Trophoblast cell (in vitro differentiated cells and primary cell): Measurements from ENCODE around the gene GFRA1.

ENCODE experiments used
- DNase-seq, 2 donors: peaks; one replicate each; pipeline ENCODE4 v3.0.0-alpha.2; 2016
- H2AFZ ChIP-seq: 2 replicates; pipeline ENCODE4 v1.6.1; 2013; ENCODE audit warnings: low read length, moderate library complexity, mild to moderate bottlenecking; ENCODE audit not compliant: insufficient read depth, poor library complexity
- H2AK5ac ChIP-seq: 2 replicates; pipeline ENCODE4 v1.6.1; 2013; ENCODE audit warnings: mild to moderate bottlenecking, low read length
- H2BK120ac ChIP-seq: 2 replicates; pipeline ENCODE4 v1.6.1; 2013; ENCODE audit warnings: low read length, mild to moderate bottlenecking, moderate library complexity; ENCODE audit not compliant: insufficient read depth, poor library complexity
- H2BK12ac ChIP-seq: 2 replicates; pipeline ENCODE4 v1.6.1; 2013; ENCODE audit warnings: mild to moderate bottlenecking, low read length, moderate library complexity
- H2BK5ac ChIP-seq: 2 replicates; pipeline ENCODE4 v1.6.1; 2013; ENCODE audit warnings: low read length, low read depth, moderate library complexity, mild to moderate bottlenecking; ENCODE audit not compliant: poor library complexity
- H3K14ac ChIP-seq: 2 replicates; pipeline ENCODE4 v1.6.1; 2013; ENCODE audit warnings: mild to moderate bottlenecking, low read length
- H3K18ac ChIP-seq: 2 replicates; pipeline ENCODE4 v1.6.1; 2013; ENCODE audit warnings: mild to moderate bottlenecking, low read length
- H3K23ac ChIP-seq: 2 replicates; pipeline ENCODE4 v1.6.1; 2013; ENCODE audit warnings: low read length
- H3K27ac ChIP-seq: 2 replicates; pipeline ENCODE4 v1.5.1; 2013; ENCODE audit warnings: low read depth, mild to moderate bottlenecking, inconsistent platforms, low read length, moderate library complexity
- H3K27me3 ChIP-seq: 2 replicates; pipeline ENCODE4 v1.6.1; 2013; ENCODE audit warnings: inconsistent platforms, mild to moderate bottlenecking, low read length, moderate library complexity; ENCODE audit not compliant: insufficient read depth
- H3K36me3 ChIP-seq, 2 experiments: 1 replicate in 1 of 2; 2 replicates in 1 of 2; pipeline ENCODE4 v1.6.1; 2013; ENCODE audit warnings: low read length in 2 of 2, mild to moderate bottlenecking in 2 of 2, moderate library complexity in 1 of 2; ENCODE audit not compliant: insufficient read depth in 2 of 2, control insufficient read depth in 1 of 2
- H3K4ac ChIP-seq: 2 replicates; pipeline ENCODE4 v1.6.1; 2013; ENCODE audit warnings: low read depth, mild to moderate bottlenecking, low read length, moderate library complexity
- H3K4me1 ChIP-seq, 2 experiments: 1 replicate in 1 of 2; 2 replicates in 1 of 2; pipeline ENCODE4 v1.6.1; 2013; ENCODE audit warnings: low read length in 2 of 2, mild to moderate bottlenecking in 2 of 2, moderate library complexity in 1 of 2; ENCODE audit not compliant: insufficient read depth in 2 of 2, control insufficient read depth in 1 of 2
- H3K4me2 ChIP-seq: 2 replicates; pipeline ENCODE4 v1.6.1; 2013; ENCODE audit warnings: inconsistent platforms, mild to moderate bottlenecking, low read length, moderate library complexity
- H3K4me3 ChIP-seq: 2 replicates; pipeline ENCODE4 v1.5.1; 2013; ENCODE audit warnings: mild to moderate bottlenecking, low read depth, low read length, inconsistent platforms
- H3K79me1 ChIP-seq: one replicate; pipeline ENCODE4 v1.6.1; 2013; ENCODE audit warnings: low read length
- H3K79me2 ChIP-seq: 2 replicates; pipeline ENCODE4 v1.6.1; 2013; ENCODE audit warnings: low read length, mild to moderate bottlenecking; ENCODE audit not compliant: control insufficient read depth, insufficient read depth, poor library complexity
- H3K9ac ChIP-seq: 2 replicates; pipeline ENCODE4 v1.6.1; 2013; ENCODE audit warnings: mild to moderate bottlenecking, low read length
- H3K9me3 ChIP-seq: 2 replicates; pipeline ENCODE4 v1.6.1; 2013; ENCODE audit warnings: low read depth, mild to moderate bottlenecking, control low read depth, inconsistent platforms, low read length; ENCODE audit not compliant: insufficient read depth
- H4K12ac ChIP-seq: 2 replicates; pipeline ENCODE4 v1.6.1; 2013; ENCODE audit warnings: low read depth, mild to moderate bottlenecking, low read length, moderate library complexity
- H4K8ac ChIP-seq: 2 replicates; pipeline ENCODE4 v1.6.1; 2013; ENCODE audit warnings: low read depth, mild to moderate bottlenecking, low read length, moderate library complexity
- H4K91ac ChIP-seq: one replicate; pipeline ENCODE4 v1.6.1; 2013; ENCODE audit warnings: low read depth, mild to moderate bottlenecking, low read length, moderate library complexity
- WGBS: extraction: QIAGEN DNeasy Blood & Tissue Kit; methylation state at CpG from one replicate; pipeline ENCODE4 v1.1.7; 2013; ENCODE audit warnings: missing lambda C conversion rate; ENCODE audit not compliant: insufficient read length, insufficient coverage; ENCODE audit errors: extremely low coverage; 5-methylcytosine and 5-hydroxymethylcytosine counted together

GFRA1 gene

DNA sequence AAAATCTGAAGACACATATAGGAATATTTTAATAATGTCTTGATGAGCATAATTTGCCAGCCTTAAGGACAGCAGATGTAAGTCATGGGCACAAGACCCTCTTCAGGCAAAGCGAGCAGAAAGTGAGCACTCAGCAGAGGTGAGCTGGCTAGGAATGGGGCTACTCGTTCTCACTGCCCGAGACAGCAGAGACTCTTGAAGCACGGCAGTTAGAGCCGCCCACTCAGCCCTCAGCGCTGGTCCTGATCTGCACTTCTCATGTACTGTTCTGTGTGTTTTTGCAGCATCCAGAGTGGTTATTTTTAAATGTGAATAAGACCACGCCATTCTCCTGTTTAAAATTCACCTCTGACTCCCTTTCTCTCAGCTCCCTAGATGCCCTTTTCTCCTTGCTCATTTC lies 65.3 kb downstream of the GFRA1 start:
- H3K14ac ChIP-seq = no peak overlapping the region
- no peak for DNase-seq
- H3K27me3 ChIP-seq = no peaks in the 10 kb centered on the region
- no peak overlapping the region for H4K91ac ChIP-seq
- no peak overlapping the region for H3K4ac ChIP-seq
- no peaks in the 10 kb centered on the region for H3K9me3 ChIP-seq
- H3K23ac ChIP-seq = no peak overlapping the region
- no peaks in the 10 kb centered on the region for H3K79me2 ChIP-seq
- H3K79me1 ChIP-seq = no peaks in the 10 kb centered on the region
- no peak overlapping the region for H2BK5ac ChIP-seq
- H2BK120ac ChIP-seq = no peak overlapping the region
- H3K4me1 ChIP-seq = peaks cover 0 to 3% of the 10 kb centered on the region in 2 experiments
- H2BK12ac ChIP-seq = no peak overlapping the region
- no peak overlapping the region for H3K9ac ChIP-seq
- no peak overlapping the region for H2AK5ac ChIP-seq
- no peak overlapping the region for H3K27ac ChIP-seq
- H3K4me2 ChIP-seq = no peak overlapping the region
- no peak overlapping the region for H3K18ac ChIP-seq
- WGBS = no CpG with 5 or more reads among the region's 7 CpGs
- H2AFZ ChIP-seq = no peak overlapping the region
- H4K8ac ChIP-seq = no peak overlapping the region
- H4K12ac ChIP-seq = no peak overlapping the region
- H3K36me3 ChIP-seq = no peaks in the 10 kb centered on the region
- no peak overlapping the region for H3K4me3 ChIP-seq

DNA sequence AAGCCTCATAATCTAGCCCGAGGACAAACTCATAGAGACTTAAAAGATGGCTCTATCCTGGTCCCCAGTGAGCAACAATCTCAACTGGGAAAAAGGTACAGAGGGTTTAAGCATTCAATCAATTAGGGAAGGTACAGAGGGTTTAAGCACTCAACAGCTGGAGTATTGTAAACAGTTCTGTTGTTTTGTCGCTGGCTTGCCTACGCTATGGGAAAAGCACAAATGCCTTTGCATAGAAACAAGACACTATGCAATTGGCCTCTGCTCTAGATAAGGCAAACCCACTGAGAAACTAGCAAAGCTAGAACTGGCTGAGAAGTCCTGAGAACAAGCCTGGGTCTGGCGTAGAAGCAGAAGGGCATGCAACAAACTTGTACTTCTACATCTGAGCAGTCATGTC lies 69.3 kb downstream of the GFRA1 start:
- Histone ChIP-seq H3K4me1 (no peaks in the 10 kb centered on the region), H3K4me3 (peak overlapping the region; percentile 2), H2AFZ (no peak overlapping the region), H2AK5ac (no peak overlapping the region), H3K9ac (no peak overlapping the region), H4K12ac (no peak overlapping the region), H3K4me2 (no peak overlapping the region), H3K14ac (no peak overlapping the region), H3K4ac (no peak overlapping the region), H3K27me3 (no peaks in the 10 kb centered on the region), H3K9me3 (no peaks in the 10 kb centered on the region), H3K36me3 (no peaks in the 10 kb centered on the region), H3K27ac (no peak overlapping the region), H2BK120ac (no peak overlapping the region), H3K79me2 (no peaks in the 10 kb centered on the region), H3K23ac (no peak overlapping the region), H3K79me1 (no peaks in the 10 kb centered on the region), H4K8ac (no peak overlapping the region), H4K91ac (no peak overlapping the region), H3K18ac (no peak overlapping the region), H2BK12ac (no peak overlapping the region), H2BK5ac (no peak overlapping the region)
- DNase-seq = no peak
- no CpG with 5 or more reads among the region's 4 CpGs for WGBS

DNA sequence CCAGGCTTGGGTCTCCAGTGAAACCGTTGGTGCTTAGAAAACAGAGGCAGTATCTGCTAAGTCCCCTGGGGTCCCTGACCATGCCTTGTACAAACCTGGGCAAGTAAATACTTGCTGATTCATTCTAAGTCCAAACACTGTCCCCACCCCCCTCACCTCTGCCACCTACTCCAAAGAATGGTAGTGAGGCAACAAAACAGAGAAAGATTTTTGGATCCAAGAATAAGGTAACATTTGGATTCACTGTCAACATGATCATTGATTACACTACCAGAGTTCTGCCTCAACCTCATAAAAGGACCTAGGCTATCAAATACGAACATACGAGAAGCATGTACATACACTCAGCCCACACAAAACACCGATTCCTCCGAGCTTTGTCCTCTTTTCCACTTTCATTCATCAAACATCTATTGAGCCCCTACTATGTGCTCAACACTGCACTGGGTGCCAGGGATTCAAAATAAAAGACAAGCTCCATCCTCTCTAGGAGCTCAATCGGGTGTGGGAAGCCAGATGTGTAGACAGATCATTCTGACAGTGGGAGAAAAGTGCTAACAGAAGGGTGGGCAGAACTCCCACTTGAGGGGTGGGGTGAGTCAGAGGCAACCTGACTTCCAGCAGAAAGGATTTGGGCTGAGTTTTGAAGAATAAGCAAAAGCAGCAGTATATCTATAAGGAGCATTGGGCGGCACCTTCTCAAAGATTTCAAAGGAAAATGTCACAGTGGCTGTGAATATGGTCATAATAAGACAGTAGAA lies 71.2 kb downstream of the GFRA1 start:
- Histone ChIP-seq H4K91ac (no peak overlapping the region), H3K18ac (no peak overlapping the region), H3K27me3 (no peaks in the 10 kb centered on the region), H3K9ac (no peak overlapping the region), H2BK12ac (no peak overlapping the region), H2BK120ac (no peak overlapping the region), H2BK5ac (no peak overlapping the region), H3K27ac (no peak overlapping the region), H3K4me1 (no peaks in the 10 kb centered on the region), H3K4me3 (no peak overlapping the region), H4K8ac (no peak overlapping the region), H3K79me1 (no peaks in the 10 kb centered on the region), H3K9me3 (no peaks in the 10 kb centered on the region), H3K23ac (no peak overlapping the region), H4K12ac (no peak overlapping the region), H3K36me3 (no peaks in the 10 kb centered on the region), H2AFZ (no peak overlapping the region), H2AK5ac (no peak overlapping the region), H3K4me2 (no peak overlapping the region), H3K79me2 (no peaks in the 10 kb centered on the region), H3K4ac (no peak overlapping the region), H3K14ac (no peak overlapping the region)
- DNase-seq = no peak
- WGBS = no CpG with 5 or more reads among the region's 7 CpGs

DNA sequence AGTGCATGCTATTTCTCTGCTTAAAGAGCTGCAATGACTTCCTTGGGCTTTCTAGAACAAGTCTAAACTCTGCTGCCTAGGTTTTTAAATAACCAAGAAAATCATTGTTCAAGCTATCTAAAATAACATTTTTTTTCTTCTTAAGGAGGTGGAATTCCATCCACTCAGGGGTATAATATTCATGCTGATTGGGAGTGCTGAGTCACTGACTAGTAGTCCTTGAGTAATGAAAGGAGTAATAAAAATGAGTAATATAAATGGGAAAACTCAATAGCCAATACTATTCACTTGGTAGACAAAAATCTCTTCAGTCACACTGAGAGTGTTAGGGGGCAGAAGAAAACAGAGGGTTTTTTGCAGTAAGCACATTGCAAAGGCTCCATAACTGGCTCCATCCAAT lies 72.0 kb downstream of the GFRA1 start:
- Histone ChIP-seq H2BK5ac (no peak overlapping the region), H3K79me2 (no peaks in the 10 kb centered on the region), H3K9ac (no peak overlapping the region), H4K8ac (no peak overlapping the region), H3K27me3 (no peaks in the 10 kb centered on the region), H4K91ac (no peak overlapping the region), H2AFZ (no peak overlapping the region), H3K4me1 (no peaks in the 10 kb centered on the region), H2BK12ac (no peak overlapping the region), H3K18ac (no peak overlapping the region), H3K9me3 (no peaks in the 10 kb centered on the region), H3K23ac (no peak overlapping the region), H3K4me3 (no peak overlapping the region), H2AK5ac (no peak overlapping the region), H4K12ac (no peak overlapping the region), H3K14ac (no peak overlapping the region), H3K4ac (no peak overlapping the region), H2BK120ac (no peak overlapping the region), H3K4me2 (no peak overlapping the region), H3K27ac (no peak overlapping the region), H3K79me1 (no peaks in the 10 kb centered on the region), H3K36me3 (no peaks in the 10 kb centered on the region)
- no peak for DNase-seq
